Measurements from ENCODE around the gene DNPH1. TPM values are rescaled to one million over a fixed set of nuclear protein-coding genes. Genes with fewer than 3 reads are reported as not detected.

The DNPH1 gene
- total RNA-seq, 1 experiment from 2014 or later: 47.0 TPM

- DNase-seq: no peak
- Mint-ChIP-seq H3K36me3 (ENCODE audit: insufficient read depth in 1 of 3, low read depth in 3 of 3) (no peaks in the 10 kb centered on the region), H3K27ac (no peak overlapping the region; a peak in 1 of 7 replicates), H3K4me3 (no peak overlapping the region), H3K4me1 (peaks cover 35 to 47% of the 10 kb centered on the region in 2 experiments), H3K27me3 (ENCODE audit: low read depth) (peaks cover 54% of the 10 kb centered on the region), H3K9me3 (no peaks in the 10 kb centered on the region)
- Histone ChIP-seq H3K79me2 (ENCODE audit: insufficient read depth, low read length) (no peaks in the 10 kb centered on the region), H2AK5ac (ENCODE audit: insufficient read length, low read length) (no peak overlapping the region), H2BK15ac (ENCODE audit: low read depth, low read length) (no peak overlapping the region), H3K4me2 (ENCODE audit: insufficient read depth, insufficient read length, low read length) (no peak overlapping the region), H3T11ph (ENCODE audit: low read length) (no peak overlapping the region), H4K91ac (ENCODE audit: insufficient read length, low read depth, low read length) (no peak overlapping the region), H3K9me3 (ENCODE audit: control insufficient read depth, low read depth, low read length) (no peaks in the 10 kb centered on the region), H3K27ac (ENCODE audit: insufficient read length, low read depth, low read length) (no peak overlapping the region), H3K23me2 (ENCODE audit: insufficient read length, low read depth, low read length, poor library complexity, severe bottlenecking) (peaks cover 12% of the 10 kb centered on the region), H2AFZ (ENCODE audit: low read length) (no peak overlapping the region), H3K4ac (ENCODE audit: low read depth, low read length) (no peak overlapping the region), H3K9ac (ENCODE audit: extremely low read depth, insufficient read length, low read length) (no peak overlapping the region), H2BK20ac (ENCODE audit: low read depth, low read length, poor library complexity, severe bottlenecking) (no peak overlapping the region), H3K56ac (ENCODE audit: insufficient read length, low read depth, low read length) (no peak overlapping the region), H4K5ac (ENCODE audit: insufficient read length, low read depth, low read length) (no peak overlapping the region), H3K79me1 (ENCODE audit: insufficient read depth, low read depth, low read length, poor library complexity, severe bottlenecking) (no peaks in the 10 kb centered on the region), H2BK120ac (ENCODE audit: low read depth, low read length, poor library complexity, severe bottlenecking) (no peak overlapping the region), H3K14ac (ENCODE audit: insufficient read depth, low read length) (no peak overlapping the region), H3K4me1 (ENCODE audit: insufficient read depth, low read length) (no peaks in the 10 kb centered on the region; the same call in 1 of the 2 replicates), H3K18ac (ENCODE audit: insufficient read length, low read depth, low read length) (no peak overlapping the region), H2BK5ac (ENCODE audit: insufficient read length, low read length) (no peak overlapping the region), H3K27me3 (ENCODE audit: insufficient read depth, low read length) (peaks cover 11% of the 10 kb centered on the region; the same call in 1 of the 2 replicates), H4K20me1 (ENCODE audit: control insufficient read depth, insufficient read depth, insufficient read length) (no peaks in the 10 kb centered on the region), H2BK12ac (ENCODE audit: insufficient read length, low read depth, low read length) (no peak overlapping the region), H3K23ac (ENCODE audit: insufficient read length, low read depth, low read length) (no peak overlapping the region), H4K8ac (replicated peaks; ENCODE audit: insufficient read length, low read depth, low read length) (no peak overlapping the region)
- TF ChIP-seq CTCF (conservative IDR thresholded peaks at IDR 0.05): no peak
- no CpG with 5 or more reads among the region's 13 CpGs for WGBS (ENCODE audit: extremely low coverage, insufficient read length, low lambda C conversion rate)
Measured at GRCh38 chr6:43277643-43278523, 48.6 kb upstream of the DNPH1 start.
